Thoracic aorta endothelial cell (primary cell): ENCODE data around the gene SHROOM4. TPM values are rescaled to one million over a fixed set of nuclear protein-coding genes. Genes with fewer than 3 reads are reported as not detected.

ENCODE experiments used
- small RNA-seq: library from RNA; depleted of rRNA; stranded (forward); fragments of <200 nt; gene quantifications from one replicate; pipeline ENCODE3, GENCODE V24; 2012
- total RNA-seq: library from RNA; depleted of rRNA; stranded (reverse); fragments of >200 nt; gene quantifications from 2 replicates; pipeline ENCODE4 v1.2.3, GENCODE V29; 2012

The SHROOM4 gene
- 54.1 and 82.8 TPM in 2 replicates for total RNA-seq

GRCh38 chrX:50813843-50814661, at the start of gene SHROOM4:
TSS of gene SHROOM4 (minus strand) at chrX:50814194. CDS start at chrX:50814018, 176 bp downstream.

Small RNA genes within 50 kb of the gene (small RNA-seq; reads per million reads assigned to genes)
- not detected for gene RNU6-935P

Other genes with a start within 250 kb of the SHROOM4 start
- not detected in 2 replicates for gene BMP15, start 96.5 kb upstream of the SHROOM4 start, total RNA-seq